ENCODE data around the gene KIF3B.
A peak's percentile ranks its signal among the peaks of the same experiment; 100 is the strongest.
"Not testable (repeated sequence)": the region's sequence is repeated elsewhere in the genome, so short reads cannot be mapped to it uniquely, and the experiment has no call there.

The KIF3B gene

DNA sequence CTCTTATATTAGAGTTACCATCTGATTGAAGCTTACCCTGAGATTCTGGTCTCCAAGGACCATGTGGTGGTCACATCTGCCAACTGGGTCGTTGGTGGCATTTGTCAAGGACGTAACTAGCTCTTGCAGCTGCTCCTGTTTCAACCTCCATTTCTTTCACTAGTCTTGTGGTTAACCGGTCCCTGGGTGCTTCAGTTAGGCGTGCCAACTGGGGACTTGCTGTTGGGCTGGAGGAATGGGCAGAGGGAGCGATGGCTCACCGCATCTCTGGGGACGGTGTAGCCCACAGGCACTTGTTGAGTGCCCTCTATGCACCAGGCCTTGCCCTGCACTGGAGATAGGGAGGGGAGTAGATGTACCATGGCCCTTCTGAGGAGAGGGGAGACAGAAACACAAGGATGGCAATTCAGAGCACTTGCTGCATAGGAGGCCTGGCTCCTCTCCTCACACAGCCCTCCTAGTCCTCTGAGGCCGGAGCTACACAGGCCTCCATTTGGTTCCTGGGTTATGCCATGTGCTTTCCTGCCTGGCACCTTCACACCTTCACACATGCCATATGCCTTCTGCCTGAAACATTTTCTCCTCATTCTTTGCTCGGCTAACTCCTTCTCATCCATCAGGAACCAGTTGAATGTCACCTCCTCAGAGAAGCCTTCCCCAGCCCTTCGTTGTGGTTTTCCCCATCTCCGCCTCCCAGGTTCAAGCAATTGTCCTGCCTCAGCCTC lies 60.6 kb downstream of the KIF3B start:
- no peak overlapping the region for H3K4me3 ChIP-seq (replicated peaks; ENCODE audit: low read depth, low read length)
- TF ChIP-seq, protein P1, sequence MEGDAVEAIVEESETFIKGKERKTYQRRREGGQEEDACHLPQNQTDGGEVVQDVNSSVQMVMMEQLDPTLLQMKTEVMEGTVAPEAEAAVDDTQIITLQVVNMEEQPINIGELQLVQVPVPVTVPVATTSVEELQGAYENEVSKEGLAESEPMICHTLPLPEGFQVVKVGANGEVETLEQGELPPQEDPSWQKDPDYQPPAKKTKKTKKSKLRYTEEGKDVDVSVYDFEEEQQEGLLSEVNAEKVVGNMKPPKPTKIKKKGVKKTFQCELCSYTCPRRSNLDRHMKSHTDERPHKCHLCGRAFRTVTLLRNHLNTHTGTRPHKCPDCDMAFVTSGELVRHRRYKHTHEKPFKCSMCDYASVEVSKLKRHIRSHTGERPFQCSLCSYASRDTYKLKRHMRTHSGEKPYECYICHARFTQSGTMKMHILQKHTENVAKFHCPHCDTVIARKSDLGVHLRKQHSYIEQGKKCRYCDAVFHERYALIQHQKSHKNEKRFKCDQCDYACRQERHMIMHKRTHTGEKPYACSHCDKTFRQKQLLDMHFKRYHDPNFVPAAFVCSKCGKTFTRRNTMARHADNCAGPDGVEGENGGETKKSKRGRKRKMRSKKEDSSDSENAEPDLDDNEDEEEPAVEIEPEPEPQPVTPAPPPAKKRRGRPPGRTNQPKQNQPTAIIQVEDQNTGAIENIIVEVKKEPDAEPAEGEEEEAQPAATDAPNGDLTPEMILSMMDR (IDR thresholded peaks at IDR 0.05; ENCODE audit: low read length, missing control alignments) = no peak
- DNase-seq (ENCODE audit: low read depth) = no peak

DNA sequence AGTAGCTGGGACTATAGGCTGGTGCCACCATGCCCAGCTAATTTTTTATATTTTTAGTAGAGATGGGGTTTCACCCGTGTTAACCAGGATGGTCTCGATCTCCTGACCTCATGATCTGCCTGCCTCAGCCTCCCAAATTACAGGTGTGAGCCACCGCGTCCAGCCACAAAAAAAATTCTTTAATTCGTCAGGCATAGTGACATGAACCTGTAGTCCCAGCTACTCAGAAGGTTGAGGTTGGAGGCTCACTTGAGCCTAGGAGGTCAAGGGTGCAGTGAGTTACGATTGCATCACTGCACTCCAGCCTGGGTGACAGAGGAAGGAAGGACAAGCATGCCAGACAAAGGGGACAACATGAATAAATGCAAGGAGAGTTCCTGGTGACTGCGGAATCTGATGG lies 61.2 kb downstream of the KIF3B start:
- no peak for DNase-seq (ENCODE audit: low read depth)
- no peak overlapping the region for H3K4me3 ChIP-seq (replicated peaks; ENCODE audit: low read depth, low read length)
- TF ChIP-seq, protein P1 (IDR thresholded peaks at IDR 0.05; ENCODE audit: low read length, missing control alignments) = no peak

DNA sequence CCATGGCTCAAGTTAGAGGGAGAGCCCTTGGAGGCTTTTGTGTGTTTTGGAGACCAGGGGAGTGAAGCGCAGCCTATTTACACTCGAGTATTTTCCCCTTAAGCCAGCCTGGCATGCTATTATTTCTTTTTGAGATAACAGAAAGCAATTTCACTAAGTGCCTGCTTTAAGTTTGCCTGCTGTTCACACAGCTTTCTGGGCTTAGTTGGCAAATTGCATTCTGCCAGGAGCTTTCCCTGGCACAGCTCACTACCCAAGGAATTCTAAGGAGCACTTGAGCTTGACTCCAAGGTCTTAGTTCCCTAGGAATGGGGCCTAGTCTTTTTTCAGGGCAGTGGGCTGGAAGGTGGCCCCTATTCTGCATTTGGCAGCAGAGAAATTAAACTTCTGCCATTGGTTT lies 61.7 kb downstream of the KIF3B start:
- DNase-seq (ENCODE audit: low read depth) = no peak
- TF ChIP-seq, protein P1 (IDR thresholded peaks at IDR 0.05; ENCODE audit: low read length, missing control alignments) = no peak
- H3K4me3 ChIP-seq (replicated peaks; ENCODE audit: low read depth, low read length) = no peak overlapping the region

DNA sequence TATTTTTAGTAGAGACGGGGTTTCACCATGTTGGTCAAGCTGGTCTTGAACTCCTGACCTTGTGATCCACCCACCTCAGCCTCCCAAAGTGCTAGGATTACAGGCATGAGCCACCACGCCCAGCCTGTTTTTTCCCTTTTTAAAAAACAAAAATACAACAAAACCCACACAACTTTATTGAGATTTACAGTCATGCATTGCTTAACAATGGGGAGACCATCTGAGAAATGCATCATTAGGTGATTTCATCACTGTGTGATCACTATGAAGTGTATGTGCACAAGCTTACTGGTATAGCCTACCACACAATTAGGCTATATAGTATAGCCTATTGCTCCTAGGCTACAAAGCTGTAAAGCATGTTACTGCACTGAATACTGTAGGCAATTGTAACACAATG lies 63.6 kb downstream of the KIF3B start:
- not testable (repeated sequence) for H3K4me3 ChIP-seq (replicated peaks; ENCODE audit: low read depth, low read length); DNase-seq (ENCODE audit: low read depth)

DNA sequence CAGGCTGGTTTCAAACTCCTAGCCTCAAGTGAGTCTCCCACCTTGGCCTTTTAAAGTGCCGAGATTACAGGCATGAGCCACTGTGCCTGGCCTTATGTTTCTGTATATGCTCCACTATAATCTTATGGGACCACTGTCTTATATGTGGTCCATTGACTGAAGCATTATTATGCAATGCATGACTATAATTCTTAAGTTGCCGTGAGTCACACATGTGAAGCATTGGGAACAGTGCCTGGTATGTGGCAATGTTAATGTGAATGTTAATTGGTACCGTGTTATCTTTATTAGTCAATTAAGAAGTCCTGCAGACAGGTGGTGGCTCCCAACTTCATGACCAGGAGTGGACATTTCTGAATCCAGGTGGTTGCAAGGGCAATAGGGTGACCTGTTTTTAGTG lies 66.0 kb downstream of the KIF3B start:
- TF ChIP-seq, protein P1 (IDR thresholded peaks at IDR 0.05; ENCODE audit: low read length, missing control alignments) = no peak
- no peak overlapping the region for H3K4me3 ChIP-seq (replicated peaks; ENCODE audit: low read depth, low read length)
- peak; percentile 81 for DNase-seq (ENCODE audit: low read depth)

DNA sequence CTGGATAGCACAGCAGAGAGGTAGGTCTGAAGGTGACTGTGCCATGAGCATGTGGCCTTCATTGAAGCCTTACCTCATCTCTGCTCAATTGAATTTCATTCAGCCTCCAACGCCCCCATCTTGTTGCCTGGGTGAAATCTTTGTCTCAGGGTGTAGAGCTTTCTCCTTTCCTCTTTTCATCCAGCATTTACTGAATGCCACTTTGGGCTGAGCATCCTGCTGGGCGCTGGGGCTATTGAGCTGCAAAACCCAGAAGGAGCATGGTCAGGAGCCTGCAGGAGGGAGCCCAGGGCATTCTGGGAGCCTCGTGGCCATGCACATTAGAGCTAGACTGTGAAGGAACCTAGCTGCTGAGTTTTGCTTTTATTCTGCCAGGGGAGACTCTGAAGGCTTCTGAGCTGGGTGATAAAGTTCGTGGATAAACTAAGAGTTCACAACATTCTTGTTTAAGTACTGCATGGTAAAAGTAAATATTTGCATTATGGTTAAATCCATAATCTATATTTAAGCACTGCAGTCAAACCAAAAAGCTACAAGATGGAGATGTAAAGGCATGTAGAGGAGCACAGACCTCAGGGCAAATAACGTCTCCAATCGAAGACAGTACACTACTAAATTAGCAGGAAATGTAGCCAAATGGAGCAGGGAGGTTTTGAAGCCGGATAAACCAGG lies 67.5 kb downstream of the KIF3B start:
- TF ChIP-seq, protein P1 (IDR thresholded peaks at IDR 0.05; ENCODE audit: low read length, missing control alignments) = no peak
- no peak overlapping the region for H3K4me3 ChIP-seq (replicated peaks; ENCODE audit: low read depth, low read length)
- no peak for DNase-seq (ENCODE audit: low read depth)

DNA sequence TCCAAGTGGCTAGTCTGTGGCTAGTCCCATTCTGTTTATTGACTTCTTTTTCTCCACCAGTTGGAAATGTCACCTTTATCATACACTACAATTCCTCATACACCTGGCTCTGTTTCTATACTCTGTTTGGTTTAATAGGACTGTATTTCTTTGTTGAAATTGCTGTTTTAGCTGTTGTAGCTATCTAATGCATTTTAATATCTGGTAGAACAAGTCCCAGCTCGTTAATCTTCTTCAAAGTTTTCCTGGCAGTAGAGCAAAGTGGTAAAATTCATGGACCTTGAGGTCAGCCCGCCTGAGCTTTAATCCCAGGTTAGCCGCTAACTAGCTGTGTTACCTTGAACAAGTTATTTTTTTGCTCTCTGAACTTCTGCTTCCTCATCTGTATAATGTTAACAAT lies 70.8 kb downstream of the KIF3B start:
- DNase-seq (ENCODE audit: low read depth) = no peak
- TF ChIP-seq, protein P1 (IDR thresholded peaks at IDR 0.05; ENCODE audit: low read length, missing control alignments) = no peak
- H3K4me3 ChIP-seq (replicated peaks; ENCODE audit: low read depth, low read length) = no peak overlapping the region
